Cardiac muscle cell (in vitro differentiated cells and primary cell): ENCODE measurements around the gene SLC30A10. TPM values are rescaled to one million over a fixed set of nuclear protein-coding genes. Genes with fewer than 3 reads are reported as not detected.

ENCODE experiments used
- DNase-seq, 2 donors: peaks; one replicate each; pipeline versions ENCODE4 v3.0.0 to v3.0.0-alpha.2; 2010 to 2017; ENCODE audit warnings: low read depth in 1 of 2, low spot score in 1 of 2
- H3K27ac ChIP-seq: fragments of 200-600 bp; sonication (generic); 2 replicates; pipeline ENCODE4 v1.5.1; 2016
- H3K27me3 ChIP-seq: fragments of 200-600 bp; sonication (generic); 2 replicates; pipeline ENCODE4 v1.6.0; 2016; ENCODE audit warnings: control low read depth
- H3K36me3 ChIP-seq: fragments of 200-600 bp; sonication (generic); 2 replicates; pipeline ENCODE4 v1.5.1; 2016; ENCODE audit warnings: control low read depth
- H3K4me1 ChIP-seq: fragments of 200-600 bp; sonication (generic); 2 replicates; pipeline ENCODE4 v1.8.1; 2017; ENCODE audit warnings: low read depth, mild to moderate bottlenecking, mixed run types
- H3K4me3 ChIP-seq: fragments of 200-600 bp; sonication (generic); 2 replicates; pipeline ENCODE4 v1.5.1; 2016; ENCODE audit warnings: mild to moderate bottlenecking
- H3K9me3 ChIP-seq: fragments of 200-600 bp; sonication (generic); 2 replicates; pipeline ENCODE4 v1.5.1; 2017; ENCODE audit warnings: low read depth, mild to moderate bottlenecking, control low read depth
- polyA plus RNA-seq: library from polyadenylated mRNA; unstranded; fragments of >200 nt; fragmentation: Nextera tagmentation; extraction: Ambion mirVana; gene quantifications from 2 replicates; pipeline ENCODE4 v1.2.1, GENCODE V29; 2016
- total RNA-seq: library from RNA; depleted of rRNA; stranded (reverse); fragments of >200 nt; gene quantifications from 2 replicates; pipeline ENCODE4 v1.2.3, GENCODE V29; 2016
- TF ChIP-seq, protein P1 (sequence below): IDR thresholded peaks from 2 replicates; pipeline ENCODE4 v1.5.1; 2012; ENCODE audit warnings: low read depth, mild to moderate bottlenecking, low read length

SLC30A10 gene
- total RNA-seq (0.21 and 0.95 TPM in 2 replicates), polyA plus RNA-seq (0.59 and 1.5 TPM in 2 replicates)

DNA sequence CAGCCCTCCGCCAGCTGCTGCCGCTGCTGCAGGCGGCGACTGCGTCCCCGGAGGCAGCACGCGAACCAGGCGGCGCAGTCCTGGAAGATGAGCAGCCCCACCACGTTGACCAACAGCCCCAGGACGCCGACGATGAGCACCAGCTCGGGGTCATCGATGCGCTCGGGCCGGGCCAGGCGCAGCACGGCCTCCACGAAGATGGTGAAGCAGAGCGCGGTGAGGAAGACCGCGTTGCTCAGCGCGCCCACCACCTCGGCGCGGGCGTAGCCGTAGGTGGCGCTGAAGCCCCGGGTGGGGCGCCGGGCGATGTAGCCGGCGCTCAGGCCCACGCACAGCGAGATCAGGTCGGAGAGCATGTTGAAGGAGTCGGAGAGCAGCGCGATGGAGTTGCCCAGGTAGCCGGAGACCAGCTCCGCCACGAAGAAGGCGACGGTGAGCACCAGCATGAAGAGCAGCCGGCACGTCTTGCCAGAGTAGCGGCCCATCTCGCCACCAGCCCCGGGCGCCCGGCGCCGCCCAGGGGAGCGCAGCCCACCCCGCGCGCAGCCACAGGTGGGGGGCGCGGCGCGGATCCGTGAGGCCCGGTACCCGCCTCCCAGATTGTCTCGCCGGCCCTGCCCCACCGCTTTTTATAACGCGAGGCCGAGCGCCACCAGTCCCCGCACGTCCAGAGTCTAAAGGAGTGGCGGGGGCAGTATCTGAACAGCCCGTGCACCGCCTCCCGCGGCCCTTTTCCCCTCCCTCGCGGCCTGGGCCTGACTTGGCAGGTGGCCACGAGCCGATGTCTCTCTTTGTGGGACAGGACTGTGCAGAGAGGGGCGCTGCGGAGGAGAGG, at the start of gene SLC30A10:
Gene SLC30A10, minus strand, starts transcription at position 602 of the 835 bp plus-strand sequence. Its CDS starts 117 bp downstream, at position 485.
- peak within 1 kb of the TSS; percentile 36 for H3K4me3 ChIP-seq
- TF ChIP-seq, protein P1, sequence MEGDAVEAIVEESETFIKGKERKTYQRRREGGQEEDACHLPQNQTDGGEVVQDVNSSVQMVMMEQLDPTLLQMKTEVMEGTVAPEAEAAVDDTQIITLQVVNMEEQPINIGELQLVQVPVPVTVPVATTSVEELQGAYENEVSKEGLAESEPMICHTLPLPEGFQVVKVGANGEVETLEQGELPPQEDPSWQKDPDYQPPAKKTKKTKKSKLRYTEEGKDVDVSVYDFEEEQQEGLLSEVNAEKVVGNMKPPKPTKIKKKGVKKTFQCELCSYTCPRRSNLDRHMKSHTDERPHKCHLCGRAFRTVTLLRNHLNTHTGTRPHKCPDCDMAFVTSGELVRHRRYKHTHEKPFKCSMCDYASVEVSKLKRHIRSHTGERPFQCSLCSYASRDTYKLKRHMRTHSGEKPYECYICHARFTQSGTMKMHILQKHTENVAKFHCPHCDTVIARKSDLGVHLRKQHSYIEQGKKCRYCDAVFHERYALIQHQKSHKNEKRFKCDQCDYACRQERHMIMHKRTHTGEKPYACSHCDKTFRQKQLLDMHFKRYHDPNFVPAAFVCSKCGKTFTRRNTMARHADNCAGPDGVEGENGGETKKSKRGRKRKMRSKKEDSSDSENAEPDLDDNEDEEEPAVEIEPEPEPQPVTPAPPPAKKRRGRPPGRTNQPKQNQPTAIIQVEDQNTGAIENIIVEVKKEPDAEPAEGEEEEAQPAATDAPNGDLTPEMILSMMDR = peak; percentile 11
- no peaks in the 10 kb centered on the region for H3K36me3 ChIP-seq
- H3K4me1 ChIP-seq = no peaks in the 10 kb centered on the region
- peaks cover 64% of the 10 kb centered on the region for H3K27me3 ChIP-seq
- DNase-seq = peak; percentile 10 to 51
- H3K9me3 ChIP-seq = no peaks in the 10 kb centered on the region
- no peak within 1 kb of the TSS for H3K27ac ChIP-seq

GRCh38 chr1:219973213-219973612, 44.9 kb upstream of the SLC30A10 start:
- H3K36me3 ChIP-seq = peaks cover 23% of the 10 kb centered on the region
- H3K4me1 ChIP-seq = peaks cover 15% of the 10 kb centered on the region
- no peak for DNase-seq
- H3K27me3 ChIP-seq = no peaks in the 10 kb centered on the region
- H3K27ac ChIP-seq = no peak overlapping the region
- no peaks in the 10 kb centered on the region for H3K9me3 ChIP-seq
- TF ChIP-seq, protein P1 = no peak
- H3K4me3 ChIP-seq = no peak overlapping the region

GRCh38 chr1:219967361-219967760, 39.0 kb upstream of the SLC30A10 start:
- TF ChIP-seq, protein P1 = no peak
- no peak for DNase-seq
- Histone ChIP-seq H3K4me1 (peaks cover 27% of the 10 kb centered on the region), H3K9me3 (no peaks in the 10 kb centered on the region), H3K27me3 (no peaks in the 10 kb centered on the region), H3K36me3 (peaks cover 17% of the 10 kb centered on the region), H3K4me3 (no peak overlapping the region), H3K27ac (no peak overlapping the region)

GRCh38 chr1:219966071-219966349, 37.7 kb upstream of the SLC30A10 start:
- Histone ChIP-seq H3K36me3 (peaks cover 11% of the 10 kb centered on the region), H3K27ac (peak overlapping the region; percentile 47), H3K4me1 (peaks cover 27% of the 10 kb centered on the region), H3K9me3 (no peaks in the 10 kb centered on the region), H3K4me3 (no peak overlapping the region), H3K27me3 (no peaks in the 10 kb centered on the region)
- no peak for DNase-seq
- TF ChIP-seq, protein P1 = no peak

DNA sequence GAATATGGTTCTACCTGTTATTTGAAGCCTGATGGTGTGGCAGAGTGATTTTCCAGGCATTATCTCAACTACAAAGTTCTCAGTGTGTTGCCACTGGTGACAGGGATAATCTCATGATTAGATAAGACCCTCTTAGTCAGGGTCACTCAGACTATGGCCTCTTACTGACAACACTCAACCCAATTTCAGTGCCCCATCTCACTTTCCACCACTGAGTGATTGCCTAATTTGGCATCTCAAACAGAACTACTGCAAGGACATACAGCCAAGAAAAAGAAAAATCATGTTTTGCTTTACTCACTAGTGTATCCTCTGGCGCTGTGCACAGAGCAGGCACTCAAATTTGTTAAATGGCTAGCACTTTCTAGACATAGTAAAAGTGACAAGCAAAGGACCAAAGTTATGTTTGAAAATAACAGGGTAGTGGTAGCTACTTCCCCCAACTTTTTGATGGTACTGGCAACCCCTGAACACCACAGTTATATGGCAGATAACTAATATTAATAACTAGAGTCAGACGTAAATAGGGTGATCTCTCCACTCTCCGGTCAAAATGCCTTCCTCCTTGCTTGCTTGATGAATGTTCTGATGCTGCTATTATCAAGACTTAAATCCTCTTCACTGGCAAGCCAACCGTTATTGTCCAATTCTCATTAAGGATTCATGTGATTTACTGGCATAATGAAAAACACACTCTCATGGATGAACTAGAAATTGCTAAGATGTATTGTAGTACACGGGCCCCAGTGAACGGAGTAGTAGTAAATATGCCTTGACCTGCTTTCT, 37.1 kb upstream of the SLC30A10 start:
- Histone ChIP-seq H3K4me1 (peaks cover 27% of the 10 kb centered on the region), H3K4me3 (no peak overlapping the region), H3K36me3 (peaks cover 8% of the 10 kb centered on the region), H3K27ac (peak overlapping the region; percentile 47), H3K9me3 (no peaks in the 10 kb centered on the region), H3K27me3 (no peaks in the 10 kb centered on the region)
- peak in 1 of 2 donors; percentile 34 for DNase-seq
- TF ChIP-seq, protein P1 = no peak
